Coronary artery (tissue), 2 donors: ENCODE results near the gene SPIRE1.
"Not testable (repeated sequence)": the region's sequence is repeated elsewhere in the genome, so short reads cannot be mapped to it uniquely, and the experiment has no call there.

Experiments used
- DNase-seq: peaks from one replicate; pipeline ENCODE4 v3.0.0-alpha.2; 2017; ENCODE audit warnings: low spot score
- H3K27ac ChIP-seq, 2 donors: fragments of 200-600 bp; sonication (generic); one replicate each; pipeline ENCODE4 v1.5.1; 2016 to 2019
- H3K4me3 ChIP-seq: fragments of 200-600 bp; sonication (generic); 2 replicates; pipeline ENCODE4 v1.5.1; 2016; ENCODE audit warnings: mild to moderate bottlenecking, moderate library complexity
- CTCF ChIP-seq: fragments of 200-600 bp; sonication (generic); IDR thresholded peaks from one replicate; pipeline ENCODE4 v1.5.1; 2019; ENCODE audit warnings: antibody characterized with exemption

SPIRE1 gene

GRCh38 chr18:12554796-12555388, 103.0 kb downstream of the SPIRE1 start:
- no peak for DNase-seq
- no peak overlapping the region for H3K27ac ChIP-seq
- no peak for TF ChIP-seq CTCF
- H3K4me3 ChIP-seq: no peak overlapping the region

GRCh38 chr18:12552879-12553242, 105.0 kb downstream of the SPIRE1 start:
- no peak overlapping the region for H3K27ac ChIP-seq
- TF ChIP-seq CTCF: no peak
- DNase-seq: no peak
- H3K4me3 ChIP-seq: no peak overlapping the region

DNA sequence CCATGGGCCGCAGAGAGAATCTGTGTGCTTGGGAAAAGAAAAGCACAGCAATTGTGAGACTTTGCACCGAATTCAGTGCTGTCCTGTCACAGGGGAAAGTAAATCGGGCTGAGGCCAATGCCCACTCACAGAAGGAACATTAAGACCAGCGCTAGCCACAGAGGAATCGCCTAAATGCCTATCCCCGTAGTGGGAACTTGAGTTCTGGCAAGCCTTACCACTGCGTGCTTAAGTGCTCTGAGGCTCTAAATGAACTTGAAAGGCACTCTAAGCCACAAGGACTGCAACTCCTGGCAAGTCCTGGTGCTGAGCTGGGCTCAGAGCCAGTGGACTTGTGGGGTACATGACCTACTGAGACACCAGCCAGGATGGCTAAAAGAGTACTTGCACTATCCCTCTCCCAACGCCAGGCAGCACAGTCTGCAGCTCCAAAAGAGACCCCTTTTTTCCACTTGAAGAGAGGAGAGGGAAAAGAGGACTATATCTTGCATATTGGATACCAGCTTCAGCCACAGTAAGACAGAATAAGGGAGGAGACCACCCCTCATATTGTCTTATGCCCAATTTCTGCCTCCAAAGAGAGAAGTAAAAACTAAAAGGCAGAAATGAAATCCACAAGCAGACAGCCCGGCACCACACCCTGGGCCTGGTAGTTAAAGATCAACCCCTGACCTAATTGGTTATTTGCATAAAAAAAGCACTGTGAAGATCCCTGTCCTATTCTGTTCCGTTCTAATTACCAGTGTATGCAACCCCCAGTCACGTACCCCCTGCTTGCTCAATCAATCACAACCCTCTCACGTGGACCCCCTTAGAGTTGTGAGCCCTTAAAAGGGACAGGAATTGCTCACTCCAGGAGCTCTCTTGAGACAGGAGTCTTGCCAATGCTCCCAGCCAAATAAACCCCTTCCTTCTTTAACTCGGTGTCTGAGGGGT, 105.7 kb downstream of the SPIRE1 start:
- H3K4me3 ChIP-seq, DNase-seq, H3K27ac ChIP-seq: not testable (repeated sequence)

DNA sequence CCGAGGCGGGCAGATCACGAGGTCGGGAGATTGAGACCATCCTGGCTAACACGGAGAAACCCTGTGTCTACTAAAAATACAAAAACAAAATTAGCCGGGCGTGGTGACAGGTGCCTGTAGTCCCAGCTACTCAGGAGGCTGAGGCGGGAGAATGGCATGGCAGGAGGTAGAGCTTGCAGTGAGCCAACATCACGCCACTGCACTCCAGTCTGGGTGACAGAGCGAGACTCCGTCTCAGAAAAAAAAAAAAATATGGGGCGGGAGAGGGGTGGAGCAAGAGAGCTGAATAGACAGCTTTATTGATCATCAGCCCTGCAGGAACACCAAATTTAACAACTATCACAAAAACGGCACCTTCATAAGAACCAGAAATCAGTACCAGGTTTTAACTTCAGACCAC, 106.4 kb downstream of the SPIRE1 start:
- DNase-seq, H3K4me3 ChIP-seq, H3K27ac ChIP-seq: not testable (repeated sequence)

DNA sequence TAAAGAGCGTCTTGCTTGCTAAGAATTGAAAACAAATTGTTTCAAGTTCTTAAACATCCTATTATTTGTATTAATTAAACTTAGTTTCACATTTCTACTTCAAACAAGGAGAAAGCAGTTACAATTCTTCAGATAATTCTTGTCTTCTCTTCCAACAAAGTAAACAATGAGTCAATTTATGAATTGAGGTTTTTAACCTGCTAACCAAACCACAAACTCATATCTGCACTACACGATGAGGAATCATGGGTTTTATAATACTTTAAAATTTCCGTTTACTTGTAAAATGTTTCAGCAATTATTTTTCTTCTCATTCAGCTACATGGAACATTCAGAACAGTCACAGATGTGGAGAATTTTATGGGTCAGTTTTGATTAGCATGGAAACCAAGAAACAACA, 114.2 kb downstream of the SPIRE1 start:
- H3K4me3 ChIP-seq: no peak overlapping the region
- TF ChIP-seq CTCF: no peak
- H3K27ac ChIP-seq: no peak overlapping the region
- no peak for DNase-seq

DNA sequence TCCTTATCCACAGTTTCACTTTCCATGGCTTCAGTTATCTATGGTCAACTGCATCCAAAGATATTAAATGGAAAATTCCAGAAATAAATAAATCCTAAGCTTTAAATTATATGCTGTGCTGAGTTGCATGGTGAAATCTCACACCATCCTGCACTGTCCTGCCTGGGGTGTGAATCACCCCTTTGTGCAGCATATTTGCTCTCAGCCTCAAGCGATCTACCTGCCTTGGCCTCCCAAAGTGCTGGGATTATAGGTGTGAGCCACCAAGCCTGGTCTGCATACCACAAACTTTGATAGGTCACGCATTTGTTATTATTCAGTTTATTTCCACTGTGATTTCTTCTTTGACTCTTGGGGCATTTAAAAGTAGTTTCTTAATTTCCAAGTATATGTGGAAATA, 117.2 kb downstream of the SPIRE1 start:
- Histone ChIP-seq H3K4me3 (no peak overlapping the region), H3K27ac (no peak overlapping the region)
- no peak for TF ChIP-seq CTCF
- DNase-seq: no peak

DNA sequence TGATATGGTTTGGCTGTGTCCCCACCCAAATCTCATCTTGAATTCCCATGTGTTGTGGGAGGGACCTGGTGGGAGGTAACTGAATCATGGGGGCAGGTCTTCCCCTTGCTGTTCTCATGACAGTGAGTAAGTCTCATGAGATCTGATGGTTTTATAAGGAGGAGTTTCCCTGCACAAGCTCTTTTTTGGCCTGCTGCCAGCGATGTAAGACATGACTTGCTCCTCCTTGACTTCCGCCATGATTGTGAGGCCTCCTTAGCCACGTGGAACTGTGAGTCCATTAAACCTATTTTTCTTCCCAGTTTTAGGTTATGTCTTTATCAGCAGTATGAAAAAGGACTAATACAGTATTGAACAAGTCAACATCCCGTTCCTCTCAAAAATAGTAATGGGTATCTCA, 118.7 kb downstream of the SPIRE1 start:
- not testable (repeated sequence) for H3K4me3 ChIP-seq, H3K27ac ChIP-seq, DNase-seq

DNA sequence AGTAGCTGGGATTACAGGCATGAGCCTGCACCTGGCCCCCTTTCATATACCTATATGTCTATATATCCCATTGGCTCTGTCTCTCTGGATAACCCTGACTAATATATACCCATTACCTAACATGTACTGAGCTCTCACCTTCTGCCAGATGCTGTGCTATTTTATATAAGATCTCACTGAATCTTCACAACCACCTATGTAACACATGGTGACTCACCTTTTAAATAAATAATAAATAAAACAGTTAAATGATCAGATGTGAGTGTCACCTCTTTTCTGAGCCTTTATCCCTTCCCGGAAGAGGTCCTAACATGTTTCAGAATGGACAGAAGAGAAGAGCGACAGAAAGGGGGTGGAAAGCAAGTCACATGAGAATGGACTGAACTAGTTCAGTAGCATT, 123.1 kb downstream of the SPIRE1 start:
- DNase-seq: no peak
- Histone ChIP-seq H3K4me3 (no peak overlapping the region), H3K27ac (no peak overlapping the region)
- no peak for TF ChIP-seq CTCF
